Measurements from ENCODE around the gene COPS6. TPM values are rescaled to one million over a fixed set of nuclear protein-coding genes. Genes with fewer than 3 reads are reported as not detected.

COPS6 gene
- 57.1 and 73.9 TPM in 2 replicates for total RNA-seq

- peak; percentile 78 to 81 for DNase-seq (ENCODE audit: low read depth in 2 of 2)
These were observed at the start of gene COPS6 for GRCh38 chr7:100088621-100089457. COPS6 (plus strand) TSS chr7:100088969; CDS start chr7:100088991, 22 bp downstream.

DNA sequence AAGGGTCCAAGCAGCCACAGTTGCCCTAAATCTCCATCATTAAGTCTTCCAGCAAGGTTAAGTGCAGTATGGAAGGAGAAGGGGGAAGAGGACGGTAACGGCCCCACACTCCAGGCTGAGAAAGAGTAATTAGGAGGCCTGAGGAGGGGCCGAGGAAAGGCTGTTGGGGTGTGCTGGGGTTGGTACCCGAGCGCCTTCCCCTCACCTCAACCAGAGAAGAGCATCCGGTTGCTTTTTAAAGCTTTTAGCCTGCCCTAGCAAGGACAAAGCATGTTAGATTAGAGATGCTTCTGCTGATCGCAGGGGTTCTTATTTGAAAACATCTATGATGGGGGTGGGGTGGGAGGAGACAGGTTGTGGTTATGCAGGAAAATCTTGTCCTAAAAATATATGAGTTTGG lies 48.2 kb upstream of the COPS6 start:
- no peak for DNase-seq (ENCODE audit: low read depth in 2 of 2)

GRCh38 chr7:100044718-100045117 lies 44.1 kb upstream of the COPS6 start:
- DNase-seq (ENCODE audit: low read depth in 2 of 2): peak in 1 of 2 donors; percentile 27

DNA sequence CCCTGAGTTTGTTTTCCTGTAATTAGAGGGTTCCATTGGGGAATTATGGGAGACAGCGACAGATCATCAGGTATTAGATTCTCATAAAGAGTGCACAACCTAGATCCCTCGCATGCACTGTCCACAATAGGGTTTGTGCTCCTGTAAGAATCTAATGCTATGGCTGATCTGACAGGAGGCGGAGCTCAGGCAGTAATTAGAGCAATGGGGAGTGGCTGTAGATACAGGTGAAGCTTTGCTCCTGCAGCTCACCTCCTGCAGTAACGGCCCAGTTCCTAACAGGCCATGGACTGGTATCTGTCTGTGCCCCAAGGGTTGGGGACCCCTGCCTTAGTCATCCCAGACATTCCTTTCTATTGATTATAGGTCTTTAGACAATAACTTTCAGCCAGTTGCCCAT lies 40.1 kb upstream of the COPS6 start:
- no peak for DNase-seq (ENCODE audit: low read depth in 2 of 2)

DNA sequence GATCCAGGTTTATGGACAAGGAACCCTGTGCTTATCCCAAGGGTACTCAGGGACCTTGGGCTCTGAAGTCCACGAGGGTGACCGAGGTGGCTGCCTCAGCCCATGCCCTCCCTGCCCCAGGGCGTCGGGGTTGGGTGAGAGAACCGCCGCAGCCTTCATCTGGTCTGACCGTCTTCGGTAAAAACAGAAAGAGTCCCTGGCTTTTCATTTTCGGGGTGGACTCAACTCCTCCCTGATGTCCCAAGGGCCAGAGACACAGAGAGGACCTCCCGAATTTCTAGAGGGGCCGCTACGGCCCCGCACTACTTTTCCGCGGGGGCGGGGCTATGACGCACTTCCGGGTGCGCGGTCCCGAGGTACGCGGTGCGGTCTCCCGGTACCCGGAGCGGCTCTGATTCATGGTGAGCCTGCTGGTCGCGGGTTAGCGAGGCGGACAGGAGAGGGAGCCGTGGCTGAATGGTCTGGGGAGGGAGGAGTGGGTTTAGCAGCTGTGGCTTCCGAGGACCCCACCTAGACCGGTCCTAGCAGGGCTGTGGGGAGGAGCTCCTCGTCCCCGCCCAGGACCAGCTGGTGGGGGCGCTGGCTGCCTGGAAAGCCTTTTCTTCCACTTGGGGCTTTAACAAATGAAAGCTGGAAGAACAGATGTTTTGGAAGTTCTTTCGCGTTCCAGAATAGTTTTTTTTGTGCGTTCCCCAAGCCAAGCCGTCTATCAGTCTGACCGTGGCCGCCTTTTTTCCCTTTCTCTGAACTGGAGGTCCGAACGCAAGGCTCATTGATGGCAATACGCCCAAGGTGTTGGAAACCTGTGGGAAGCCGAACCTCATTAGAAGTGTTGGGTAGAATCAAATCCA lies 39.1 kb upstream of the COPS6 start, which contains the start of gene ZSCAN21:
TSS of gene ZSCAN21 (plus strand) at position 334 of the 851 bp plus-strand sequence. CDS start 7,233 bp downstream, outside the sequence.
- DNase-seq (ENCODE audit: low read depth in 2 of 2): peak; percentile 81 to 82

- no peak for DNase-seq (ENCODE audit: low read depth in 2 of 2)
These were observed 37.2 kb upstream of the COPS6 start for GRCh38 chr7:100051611-100052010.

GRCh38 chr7:100053215-100053614 lies 35.6 kb upstream of the COPS6 start:
- peak; percentile 85 to 86 for DNase-seq (ENCODE audit: low read depth in 2 of 2)

GRCh38 chr7:100057006-100057405 lies 31.8 kb upstream of the COPS6 start:
- DNase-seq (ENCODE audit: low read depth in 2 of 2): no peak

- DNase-seq (ENCODE audit: low read depth in 2 of 2): no peak
These were observed 29.5 kb upstream of the COPS6 start for GRCh38 chr7:100059251-100059739.

GRCh38 chr7:100061518-100062193 lies 27.1 kb upstream of the COPS6 start:
- no peak for DNase-seq (ENCODE audit: low read depth in 2 of 2)

- no peak for DNase-seq (ENCODE audit: low read depth in 2 of 2)
These were observed 25.4 kb upstream of the COPS6 start for GRCh38 chr7:100063376-100063775.

GRCh38 chr7:100064162-100064561 lies 24.6 kb upstream of the COPS6 start:
- no peak for DNase-seq (ENCODE audit: low read depth in 2 of 2)

GRCh38 chr7:100065452-100066186 lies 23.1 kb upstream of the COPS6 start:
- DNase-seq (ENCODE audit: low read depth in 2 of 2): peak in 1 of 2 donors; percentile 37

GRCh38 chr7:100066953-100067352 lies 21.8 kb upstream of the COPS6 start:
- DNase-seq (ENCODE audit: low read depth in 2 of 2): no peak

DNA sequence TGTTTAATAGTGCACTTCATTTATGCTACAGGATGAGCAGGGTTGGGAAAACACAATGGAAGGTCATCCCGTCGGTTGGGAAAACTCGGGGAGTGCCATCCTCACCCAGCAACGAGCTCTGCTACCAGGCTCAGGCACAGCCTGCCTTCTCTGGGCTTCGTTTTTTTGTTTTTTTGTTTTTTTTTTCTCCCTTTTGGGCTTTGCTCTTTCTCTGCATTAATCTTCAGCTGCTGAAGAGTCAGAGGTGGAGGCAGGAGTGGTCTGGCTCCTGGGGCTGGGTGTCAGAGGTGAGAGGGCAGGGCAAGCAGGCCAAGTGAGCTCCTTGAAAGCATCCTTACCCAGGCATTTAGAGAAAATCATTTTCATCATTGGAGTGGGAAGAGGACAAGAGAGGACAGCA lies 18.8 kb upstream of the COPS6 start:
- DNase-seq (ENCODE audit: low read depth in 2 of 2): no peak

GRCh38 chr7:100071018-100071723 lies 17.6 kb upstream of the COPS6 start:
- DNase-seq (ENCODE audit: low read depth in 2 of 2): no peak

GRCh38 chr7:100072462-100072861 lies 16.3 kb upstream of the COPS6 start:
- no peak for DNase-seq (ENCODE audit: low read depth in 2 of 2)

GRCh38 chr7:100074841-100075240 lies 13.9 kb upstream of the COPS6 start:
- no peak for DNase-seq (ENCODE audit: low read depth in 2 of 2)

DNA sequence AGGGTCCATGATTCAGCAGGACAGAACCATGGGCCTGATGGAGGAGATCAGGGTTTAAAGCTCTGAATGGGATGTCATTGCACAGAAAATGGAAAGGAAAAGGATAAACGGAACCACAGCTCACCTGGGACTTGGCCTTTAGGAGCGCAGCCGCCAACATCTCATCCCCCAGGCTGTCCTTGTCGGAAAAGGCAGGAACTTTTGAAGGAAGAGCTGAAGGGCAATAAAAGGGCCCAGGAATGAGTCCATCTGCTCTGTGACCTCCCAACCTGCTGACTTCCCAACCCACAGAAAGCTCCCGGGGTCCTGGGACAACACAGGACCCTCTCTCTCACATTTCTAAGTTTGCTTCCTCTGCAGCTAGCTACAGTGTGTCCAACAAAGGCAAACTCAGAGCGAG lies 13.4 kb upstream of the COPS6 start:
- DNase-seq (ENCODE audit: low read depth in 2 of 2): no peak

GRCh38 chr7:100077205-100077604 lies 11.6 kb upstream of the COPS6 start:
- no peak for DNase-seq (ENCODE audit: low read depth in 2 of 2)
